Right lobe of liver (tissue), 4 donors: ENCODE data around the gene NOL4L.

Source experiments
- POLR2A ChIP-seq: fragments of 450-650 bp; IDR thresholded peaks from one replicate; pipeline ENCODE4 v1.6.1; 2017; ENCODE audit warnings: antibody characterized with exemption, mild to moderate bottlenecking
- TF ChIP-seq, protein P1 (sequence below), 4 donors: fragments of 200-600 bp in 3 of 4; fragments of 450-650 bp in 1 of 4; IDR thresholded peaks; one replicate each; pipeline versions ENCODE4 v1.5.1 to v1.8.0; 2016 to 2022; ENCODE audit warnings: antibody characterized with exemption in 4 of 4, mild to moderate bottlenecking in 2 of 4
- donor health status: DM: no; HTN: no; CAD: no.
- donor health status: DM: no; HTN: no; CAD: no.
- donor health status: DM: no; HTN: yes; CAD: no.

DNA sequence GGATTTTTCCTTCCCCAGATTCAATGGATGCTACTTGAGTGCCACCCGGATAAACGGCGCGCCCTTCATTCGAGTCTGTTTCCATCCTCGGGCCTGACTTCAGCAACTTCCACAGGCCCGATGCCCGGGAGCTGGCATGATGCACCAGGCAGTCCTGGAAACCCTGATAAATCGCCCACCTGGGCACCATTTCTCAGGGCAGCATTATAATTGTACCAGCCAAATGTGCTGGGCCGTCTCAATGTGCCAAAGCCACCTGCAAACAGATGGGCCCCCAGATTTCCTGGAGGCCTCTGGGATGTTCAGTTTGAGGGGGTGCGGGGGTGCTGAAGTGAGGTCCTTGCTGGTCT, 65.8 kb downstream of the NOL4L start:
- TF ChIP-seq, protein P1, sequence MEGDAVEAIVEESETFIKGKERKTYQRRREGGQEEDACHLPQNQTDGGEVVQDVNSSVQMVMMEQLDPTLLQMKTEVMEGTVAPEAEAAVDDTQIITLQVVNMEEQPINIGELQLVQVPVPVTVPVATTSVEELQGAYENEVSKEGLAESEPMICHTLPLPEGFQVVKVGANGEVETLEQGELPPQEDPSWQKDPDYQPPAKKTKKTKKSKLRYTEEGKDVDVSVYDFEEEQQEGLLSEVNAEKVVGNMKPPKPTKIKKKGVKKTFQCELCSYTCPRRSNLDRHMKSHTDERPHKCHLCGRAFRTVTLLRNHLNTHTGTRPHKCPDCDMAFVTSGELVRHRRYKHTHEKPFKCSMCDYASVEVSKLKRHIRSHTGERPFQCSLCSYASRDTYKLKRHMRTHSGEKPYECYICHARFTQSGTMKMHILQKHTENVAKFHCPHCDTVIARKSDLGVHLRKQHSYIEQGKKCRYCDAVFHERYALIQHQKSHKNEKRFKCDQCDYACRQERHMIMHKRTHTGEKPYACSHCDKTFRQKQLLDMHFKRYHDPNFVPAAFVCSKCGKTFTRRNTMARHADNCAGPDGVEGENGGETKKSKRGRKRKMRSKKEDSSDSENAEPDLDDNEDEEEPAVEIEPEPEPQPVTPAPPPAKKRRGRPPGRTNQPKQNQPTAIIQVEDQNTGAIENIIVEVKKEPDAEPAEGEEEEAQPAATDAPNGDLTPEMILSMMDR (IDR thresholded peaks at IDR 0.05), result no peak
- no peak for TF ChIP-seq POLR2A
